Stimulated activated CD8-positive, alpha-beta memory T cell treated with anti-CD3 and anti-CD28 coated beads, Interleukin-12 subunit alpha, Interleukin-12 subunit beta, amount 100 ng/mL, for 4 hours (primary cell): Measurements from ENCODE around the gene HEPACAM2.

Experiments
- DNase-seq: peaks from one replicate; pipeline ENCODE4 v3.0.0-alpha.2; 2020; ENCODE audit warnings: low read depth

The HEPACAM2 gene

DNA sequence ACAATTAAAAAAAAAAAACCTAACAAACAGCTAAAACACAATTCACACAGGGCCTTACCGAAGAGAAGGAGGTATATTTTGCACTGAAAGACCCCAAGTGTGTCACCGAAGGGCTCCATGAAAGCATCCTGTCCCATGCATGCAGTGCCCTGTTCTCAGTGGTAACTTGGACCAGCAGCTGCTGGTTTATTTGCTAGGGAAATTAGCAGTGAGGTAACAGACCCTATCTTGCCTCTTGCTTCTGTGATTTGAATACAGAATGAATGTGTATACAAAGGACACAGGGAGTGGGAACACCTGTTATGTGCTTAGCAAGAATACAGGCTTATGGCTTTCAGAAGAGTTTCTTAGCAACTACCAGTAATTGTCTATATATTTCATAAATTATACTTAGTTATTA lies at the start of gene HEPACAM2:
HEPACAM2 (minus strand) TSS at position 160 of the 400 bp plus-strand sequence.
- DNase-seq, result no peak

DNA sequence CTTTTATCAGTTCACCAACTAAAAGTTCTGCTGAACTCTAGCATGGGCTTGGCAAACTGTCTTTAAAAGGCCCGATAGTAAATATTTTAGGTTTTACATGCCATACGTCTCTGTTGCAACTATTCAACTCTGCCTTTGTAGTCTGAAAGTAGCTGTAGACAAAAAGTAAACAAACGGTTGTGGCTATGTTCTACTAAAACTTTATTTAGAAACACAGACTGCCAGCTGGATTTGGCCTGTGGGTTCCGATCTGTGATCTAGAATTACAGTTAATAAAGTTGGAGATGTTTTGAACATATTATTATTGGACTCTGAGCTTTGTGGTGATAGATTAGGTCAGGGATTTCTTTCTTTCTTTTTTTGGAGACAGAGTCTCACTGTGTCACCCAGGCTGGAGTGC lies 39.0 kb upstream of the HEPACAM2 start:
- no peak for DNase-seq

DNA sequence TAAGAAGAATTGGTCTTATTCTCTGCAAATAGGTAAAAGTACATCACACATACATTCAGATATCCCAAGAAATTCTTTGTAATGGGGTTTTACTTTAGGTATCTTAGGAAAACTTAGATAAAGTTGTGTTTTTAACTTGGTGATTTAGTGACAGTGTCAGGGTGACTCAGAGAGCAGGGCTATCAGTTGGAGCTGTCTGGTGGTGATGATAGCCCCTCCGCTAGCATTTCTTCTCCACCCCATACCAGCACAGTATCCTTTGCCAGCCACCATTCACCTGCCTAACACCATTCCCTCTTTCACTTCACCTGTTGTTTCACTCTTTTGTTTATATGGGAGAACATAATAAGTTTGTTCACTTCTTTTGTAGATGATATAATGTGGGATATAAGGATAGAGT lies 36.3 kb upstream of the HEPACAM2 start:
- DNase-seq, result no peak

DNA sequence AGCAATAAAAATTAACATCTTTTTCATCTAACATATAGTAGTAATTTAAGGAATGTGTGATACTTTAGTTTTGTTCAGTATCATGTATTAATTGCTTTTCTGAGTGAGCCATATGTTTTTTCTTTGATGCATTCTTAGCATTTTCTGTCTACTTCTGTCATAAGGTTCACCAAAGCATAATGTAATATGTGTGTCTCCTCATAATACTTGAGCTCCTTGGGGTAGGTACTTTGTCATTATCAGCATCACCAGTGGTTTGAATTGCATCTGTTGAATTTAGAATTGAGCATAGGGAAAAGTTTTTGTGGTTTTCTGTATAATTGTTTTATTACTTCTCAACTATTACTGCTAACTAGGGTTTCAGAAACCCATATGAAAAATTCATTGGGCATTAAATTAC lies 32.4 kb upstream of the HEPACAM2 start:
- no peak for DNase-seq

DNA sequence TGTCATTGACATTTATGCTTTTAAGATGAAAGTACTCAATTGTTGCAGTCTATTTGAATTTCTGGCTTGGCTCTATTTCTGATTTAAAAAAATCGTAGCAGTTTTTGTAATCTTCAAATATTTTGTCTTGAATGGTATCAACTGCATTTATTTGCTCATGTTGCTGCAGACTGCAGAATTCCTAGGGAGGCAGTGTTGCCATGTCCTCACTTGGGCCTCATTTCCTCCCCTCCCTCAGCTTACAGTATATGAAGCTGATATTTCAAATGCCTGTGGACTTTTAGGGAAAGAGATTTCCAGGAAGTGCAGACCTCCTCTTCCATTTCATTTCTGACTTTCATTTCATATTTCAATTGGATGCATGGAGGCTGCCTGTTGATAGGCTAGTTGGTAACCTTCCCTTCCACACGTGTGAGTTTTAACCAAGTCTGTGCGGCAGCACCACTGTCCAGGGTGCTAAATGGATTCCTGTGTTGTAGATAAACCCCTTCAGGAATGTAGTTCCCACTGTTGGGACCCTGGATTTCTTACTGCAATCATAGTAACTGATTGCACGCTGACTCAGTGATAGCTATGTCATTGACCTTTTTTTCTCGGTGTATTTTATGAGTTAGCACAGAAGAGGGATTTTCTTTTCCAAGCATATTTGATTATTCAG lies 23.4 kb upstream of the HEPACAM2 start:
- DNase-seq, result no peak

DNA sequence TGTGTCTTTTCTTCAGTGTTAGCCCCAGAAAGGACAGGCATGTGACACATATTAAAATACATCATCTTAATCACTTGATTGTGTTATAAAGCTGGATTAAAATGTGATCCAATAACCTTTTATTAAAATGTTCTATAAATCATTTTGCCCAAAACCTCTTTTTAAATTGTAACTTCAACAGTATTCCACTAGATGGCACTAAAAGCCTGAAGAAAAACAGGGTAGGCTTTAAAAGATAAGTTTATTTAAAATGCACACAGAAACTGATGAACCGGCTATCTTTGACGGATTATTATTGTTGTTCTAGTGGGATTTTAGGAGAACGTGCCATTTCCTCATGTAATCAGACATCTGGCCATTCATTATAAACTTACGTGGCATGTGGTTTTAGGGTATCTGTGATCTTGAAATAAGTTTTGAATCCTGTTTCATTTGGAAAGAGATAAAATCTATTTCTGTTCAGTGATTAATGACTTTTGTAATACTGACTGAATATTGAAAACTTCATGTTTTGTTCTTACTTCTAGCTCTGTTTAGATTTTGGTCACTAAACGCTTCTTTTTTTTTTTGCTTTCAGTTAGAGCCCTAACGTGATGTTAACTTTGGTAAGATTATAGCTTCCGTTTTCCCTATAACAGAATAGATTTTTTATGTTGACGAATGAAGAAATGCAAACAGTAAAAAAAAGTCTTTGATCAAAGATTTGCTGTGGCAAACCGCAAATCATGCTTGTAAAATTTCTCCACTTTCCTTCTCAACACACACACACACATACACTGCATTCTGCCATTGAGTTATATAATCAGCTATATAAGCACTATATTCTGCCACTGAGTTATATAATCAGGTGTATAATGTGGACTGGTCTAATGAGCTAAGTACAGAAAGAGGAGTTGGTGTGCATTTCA lies 19.5 kb upstream of the HEPACAM2 start:
- no peak for DNase-seq

DNA sequence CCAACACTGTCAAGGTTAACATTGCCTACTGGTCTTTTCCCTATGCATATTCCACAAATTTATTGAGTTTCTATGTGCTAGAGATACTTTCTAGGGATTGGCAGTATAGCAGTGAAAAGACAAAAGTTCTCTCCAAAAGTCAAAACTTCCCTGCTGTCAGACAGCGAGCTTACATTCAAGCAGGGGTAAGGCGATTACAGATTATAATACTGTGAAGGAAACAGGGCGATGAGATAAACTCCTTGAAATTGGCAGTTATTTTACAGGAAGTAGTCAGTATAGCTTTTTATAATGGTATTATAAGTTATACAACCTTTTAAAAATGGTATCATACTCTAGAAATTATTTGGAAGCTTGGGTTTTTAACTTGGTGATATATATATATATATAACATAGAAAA lies 15.8 kb upstream of the HEPACAM2 start:
- DNase-seq, result no peak

DNA sequence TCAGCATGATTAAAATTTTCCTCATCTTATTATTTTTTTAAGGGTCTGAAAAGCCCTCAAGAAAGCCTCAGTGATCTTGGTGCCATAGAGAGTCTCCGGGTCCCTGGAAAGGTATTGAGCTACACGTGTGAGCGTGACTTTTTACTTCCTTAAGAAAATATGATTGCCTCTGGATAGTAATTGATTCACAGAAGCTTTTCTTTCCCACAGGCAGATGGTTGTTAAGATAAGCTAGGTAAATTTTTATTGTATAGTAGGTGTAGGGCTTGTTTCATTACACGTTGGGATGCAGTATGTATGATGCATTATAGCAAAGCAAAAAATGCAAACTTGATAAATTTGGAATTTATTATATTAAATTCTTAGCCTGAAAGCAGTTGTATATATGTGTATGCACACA lies 13.6 kb upstream of the HEPACAM2 start:
- DNase-seq, result no peak

DNA sequence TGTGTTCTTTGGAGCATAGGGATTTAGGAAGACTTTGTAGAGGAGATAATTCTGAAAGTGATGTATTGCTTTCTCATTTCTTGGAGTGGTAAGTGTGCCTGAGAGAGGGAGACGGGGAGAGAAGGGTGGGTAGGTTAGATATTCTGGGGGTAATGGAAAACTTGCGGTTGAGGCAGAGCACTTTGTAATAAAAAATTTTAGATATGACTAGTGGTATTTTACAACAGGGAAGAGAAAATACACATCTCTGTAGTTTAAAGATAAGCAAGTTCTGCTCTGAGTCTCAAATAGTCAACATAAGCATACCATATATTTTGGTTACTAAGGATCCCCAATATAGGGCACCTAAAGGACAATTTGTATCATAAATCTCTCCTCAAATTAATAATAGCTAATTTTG lies 12.5 kb upstream of the HEPACAM2 start:
- no peak for DNase-seq

DNA sequence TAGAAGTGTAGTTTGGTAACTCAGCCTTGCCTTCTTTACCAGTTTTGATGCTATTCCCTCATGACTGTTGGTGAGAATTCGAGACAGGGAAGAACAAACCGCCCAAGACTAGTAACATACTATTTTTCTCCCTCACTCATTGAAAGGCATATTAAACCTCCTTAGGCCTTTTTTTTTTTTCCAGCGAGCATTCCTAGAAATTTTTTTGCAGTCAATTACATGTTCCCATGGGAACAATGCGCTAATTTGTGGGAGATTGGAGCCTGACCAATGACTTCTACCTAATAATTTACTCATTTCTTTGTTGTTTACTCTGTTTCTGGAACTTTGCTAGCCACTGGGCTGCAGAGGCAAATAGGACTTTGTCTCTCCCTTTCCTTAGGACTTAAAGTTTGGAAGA lies 11.9 kb upstream of the HEPACAM2 start:
- no peak for DNase-seq

DNA sequence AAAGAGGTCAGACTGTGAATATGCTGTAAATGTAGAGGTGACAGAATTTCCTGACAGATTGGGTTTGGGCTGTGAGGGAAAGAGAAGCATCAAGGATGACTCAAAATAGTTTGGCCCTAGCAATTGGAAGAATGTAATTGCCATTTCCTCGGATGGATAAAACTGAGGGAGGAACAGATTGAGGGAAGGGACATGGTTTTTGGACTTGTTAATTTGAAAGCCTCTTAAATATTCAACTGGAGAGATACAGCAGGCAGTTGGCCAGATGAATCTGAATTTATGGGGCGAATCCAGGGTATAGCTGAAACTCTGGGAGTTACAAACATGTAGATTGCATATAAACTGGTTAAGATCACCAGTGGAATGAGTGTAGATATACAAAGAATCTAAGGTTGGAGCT lies 9.3 kb upstream of the HEPACAM2 start:
- DNase-seq, result no peak

DNA sequence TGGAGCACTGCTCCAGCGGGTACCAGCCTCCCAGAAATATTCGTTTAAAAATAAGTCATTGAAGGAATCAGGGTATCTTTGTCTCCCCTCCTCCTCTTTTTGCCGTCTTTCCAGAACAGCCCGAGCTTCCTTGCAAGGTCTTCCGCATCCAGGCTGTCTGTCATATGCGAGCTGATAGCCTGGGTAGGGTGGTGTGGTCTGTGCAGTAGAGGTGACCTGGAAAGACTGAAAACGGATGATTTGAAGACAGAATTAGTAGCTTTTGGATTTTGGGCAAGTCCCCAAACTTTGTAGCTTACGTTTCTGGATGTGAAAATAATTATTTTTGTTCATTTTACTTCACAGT lies 6.4 kb upstream of the HEPACAM2 start:
- DNase-seq, result no peak

DNA sequence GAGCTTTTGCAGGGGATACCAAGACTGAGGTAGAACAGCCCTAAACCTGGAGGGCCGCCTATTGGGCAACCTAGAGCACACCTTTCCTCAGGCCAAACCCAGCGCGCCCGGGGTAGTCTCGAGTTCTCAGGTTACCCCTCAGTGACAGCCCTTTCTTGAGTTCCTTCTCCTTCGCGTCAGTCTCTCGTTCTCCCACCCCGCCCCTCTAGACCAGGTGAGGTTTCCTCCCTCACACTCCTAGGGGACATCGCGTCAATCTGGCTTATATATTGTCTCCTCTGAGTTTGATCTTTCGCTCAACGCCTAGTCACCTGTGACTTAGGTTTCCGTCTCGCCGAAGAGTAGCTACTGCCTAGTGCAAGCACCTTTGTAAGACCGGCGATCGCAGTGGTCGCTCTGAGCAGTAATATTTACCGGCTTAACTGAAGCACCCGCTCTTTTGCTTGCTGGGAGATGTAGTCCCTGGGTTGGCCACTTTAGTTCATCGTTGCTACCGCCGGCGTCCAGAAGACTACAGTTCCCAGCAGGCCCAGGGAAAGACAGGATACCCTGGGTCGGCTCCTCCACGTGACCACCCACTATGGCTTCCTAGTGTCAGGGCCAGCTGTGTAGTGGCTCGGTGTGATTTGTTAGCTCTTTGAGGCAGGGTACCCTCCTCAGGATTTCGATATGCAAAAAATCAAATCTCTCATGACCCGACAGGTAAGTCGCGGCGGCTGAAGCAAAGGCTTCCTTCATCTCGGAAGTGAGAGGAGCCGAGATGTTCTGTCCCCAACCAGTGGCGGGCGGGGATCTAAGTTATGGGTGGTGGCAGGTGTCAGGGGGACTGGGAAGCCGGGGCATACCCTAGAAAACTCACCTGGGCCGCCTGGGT lies 5.8 kb upstream of the HEPACAM2 start, which contains the start of gene VPS50:
VPS50 (plus strand) TSS at position 568 of the 874 bp plus-strand sequence; CDS start at position 670, 102 bp downstream.
- DNase-seq, result peak; percentile 77

DNA sequence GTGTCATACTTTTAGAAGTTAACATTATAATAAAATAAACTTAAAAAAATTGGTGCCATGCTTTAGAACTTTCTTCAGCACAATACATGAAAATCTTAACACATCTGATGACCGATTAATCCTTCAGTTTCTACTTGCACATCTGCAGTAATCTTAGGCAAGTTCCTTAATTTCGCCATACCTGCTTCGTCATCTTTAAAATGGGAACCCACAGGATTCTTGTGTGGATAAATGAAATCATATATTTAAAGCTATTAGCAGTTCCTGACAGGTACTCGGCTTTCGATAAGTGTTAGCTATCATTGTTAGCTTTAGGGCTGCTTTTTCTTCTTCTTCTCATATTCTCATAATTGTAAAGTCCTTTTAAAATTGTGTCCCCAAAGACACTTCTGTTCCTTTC lies 5.0 kb upstream of the HEPACAM2 start:
- no peak for DNase-seq

DNA sequence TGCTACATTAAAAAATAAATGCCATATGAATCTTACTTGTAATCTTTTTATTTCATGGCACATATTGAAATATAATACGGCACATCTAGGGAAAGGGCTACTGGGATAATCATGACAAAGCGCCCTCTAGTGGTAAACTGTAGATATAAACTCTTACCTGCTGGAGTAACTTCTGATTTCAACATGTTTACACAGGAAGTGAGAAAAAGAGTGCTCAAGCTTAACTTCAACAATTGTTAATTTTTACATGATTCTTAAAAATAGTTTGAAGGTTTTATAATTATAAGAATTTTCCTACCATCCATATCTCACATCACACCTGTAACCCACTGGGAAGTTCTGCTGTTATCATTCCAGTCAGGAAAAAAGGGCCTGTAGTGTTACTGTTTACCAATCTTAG lies 2.0 kb upstream of the HEPACAM2 start:
- DNase-seq, result no peak

DNA sequence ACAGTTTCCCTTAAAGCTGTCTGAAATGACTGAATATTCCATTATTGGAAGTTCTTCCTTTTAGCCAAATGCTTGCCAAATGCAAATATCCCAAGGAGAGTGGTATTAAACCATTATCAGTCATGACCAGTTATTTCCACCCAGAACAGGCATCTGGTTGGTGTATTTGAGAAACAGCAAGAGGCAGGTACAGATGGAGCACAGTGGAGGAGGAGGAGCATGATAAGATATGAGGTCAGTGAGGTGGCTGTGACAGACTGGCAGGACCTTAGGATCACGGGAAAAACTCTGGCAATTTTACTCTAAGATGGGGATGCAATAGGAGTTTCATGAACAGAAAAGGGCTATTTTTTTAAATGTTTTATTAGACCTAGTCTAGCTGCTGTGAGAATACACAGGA lies 6.4 kb downstream of the HEPACAM2 start:
- DNase-seq, result no peak

DNA sequence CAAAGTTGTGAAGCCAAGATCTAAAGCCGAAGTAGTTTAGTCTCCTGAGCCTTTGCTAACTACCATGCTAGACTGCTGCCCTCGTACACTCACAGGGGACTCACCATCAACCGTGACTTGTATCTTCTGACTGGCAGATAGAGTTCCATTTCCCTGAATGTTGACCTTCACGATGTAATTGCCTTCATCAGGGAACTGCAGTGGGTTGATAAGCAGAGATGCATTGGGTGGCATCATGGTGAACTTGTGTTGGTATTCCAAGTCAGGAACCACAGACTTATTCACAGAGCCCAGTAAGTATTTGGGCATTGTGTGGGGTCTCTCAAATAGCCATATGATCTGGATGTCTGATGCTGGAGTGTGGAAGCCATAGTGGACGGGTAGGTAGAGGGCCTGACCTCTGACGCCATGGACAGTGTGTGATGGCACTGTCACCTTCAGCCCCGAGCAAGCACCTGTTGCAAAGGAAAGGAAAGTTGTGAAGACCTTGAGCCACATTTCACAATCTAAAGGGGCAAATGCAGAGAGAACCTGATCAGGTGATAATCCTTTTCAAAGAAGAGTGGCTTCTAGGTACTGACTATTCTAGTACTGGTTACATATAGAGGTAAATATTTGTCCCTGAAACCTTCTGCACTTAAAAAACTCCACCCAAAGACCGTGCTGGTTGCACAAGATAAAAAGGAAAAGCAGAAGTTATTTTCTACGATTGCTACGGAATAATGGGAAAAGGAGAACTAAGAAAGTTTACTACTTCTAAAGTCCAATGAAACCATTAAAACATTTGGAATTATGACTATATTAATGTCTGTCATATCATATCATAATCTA lies 7.1 kb downstream of the HEPACAM2 start:
- no peak for DNase-seq

DNA sequence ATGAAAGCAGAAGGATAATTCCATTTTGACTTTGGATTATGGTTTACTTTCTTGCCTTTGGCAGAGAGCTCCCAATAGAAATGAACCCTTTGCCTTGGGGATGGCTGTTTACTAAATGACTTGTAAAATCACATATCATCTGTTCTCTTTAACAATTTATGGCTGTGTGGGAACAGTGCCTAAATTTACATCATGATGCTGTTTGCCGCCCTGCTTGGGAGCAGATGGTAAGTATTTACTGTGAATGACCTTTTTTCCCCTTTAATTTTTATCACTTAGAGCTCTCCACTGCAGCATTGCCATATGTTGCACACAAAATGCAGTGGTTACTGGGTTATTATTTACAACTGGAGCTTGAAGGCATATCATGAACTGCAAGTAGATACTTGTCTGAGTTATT lies 13.4 kb downstream of the HEPACAM2 start:
- DNase-seq, result no peak

DNA sequence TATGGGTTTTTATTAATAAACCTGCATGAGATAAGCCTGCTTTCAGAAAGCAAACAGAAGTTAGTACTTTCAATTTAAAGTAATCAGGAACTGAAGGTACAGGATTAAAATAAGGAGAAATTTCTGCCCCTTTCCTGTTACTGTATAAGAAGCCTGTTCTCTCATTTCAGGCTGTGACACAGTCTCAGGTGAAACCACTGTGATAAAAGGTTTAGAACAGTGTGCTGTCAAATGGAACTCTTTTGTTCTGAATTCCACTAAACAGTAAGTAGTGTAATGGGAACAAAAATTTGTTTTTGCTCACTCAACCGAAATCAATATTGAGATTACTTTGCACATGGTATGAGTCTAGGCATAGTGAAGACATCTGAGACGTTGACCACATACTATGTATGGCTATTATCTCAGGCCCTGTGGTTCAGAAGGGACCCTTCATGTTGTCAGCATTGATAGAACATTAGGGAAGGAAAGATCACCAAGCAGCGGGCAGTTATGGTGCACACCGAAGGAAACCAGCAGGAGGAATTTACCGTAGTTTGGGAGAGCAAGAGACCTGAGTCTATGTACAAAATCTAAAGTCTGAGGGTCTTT lies 14.9 kb downstream of the HEPACAM2 start:
- no peak for DNase-seq

DNA sequence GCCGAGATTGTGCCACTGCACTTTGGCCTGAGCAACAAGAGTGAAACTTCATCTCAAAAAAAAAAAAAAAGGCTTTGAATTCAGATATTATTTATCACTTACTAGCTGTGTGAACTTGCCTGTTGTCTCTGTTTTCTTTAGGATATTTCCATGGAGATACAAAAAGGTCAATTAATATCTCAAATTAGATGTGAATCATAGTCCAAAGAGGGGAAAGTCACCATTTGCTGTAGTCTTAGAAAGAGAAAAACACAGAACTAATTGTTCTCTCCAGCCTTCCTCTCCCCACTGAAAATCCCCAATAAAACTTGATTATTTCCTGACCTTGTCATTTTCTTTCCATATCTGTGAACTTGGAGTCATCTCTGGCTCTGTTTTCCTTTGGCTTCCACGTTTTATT lies 21.2 kb downstream of the HEPACAM2 start:
- no peak for DNase-seq

DNA sequence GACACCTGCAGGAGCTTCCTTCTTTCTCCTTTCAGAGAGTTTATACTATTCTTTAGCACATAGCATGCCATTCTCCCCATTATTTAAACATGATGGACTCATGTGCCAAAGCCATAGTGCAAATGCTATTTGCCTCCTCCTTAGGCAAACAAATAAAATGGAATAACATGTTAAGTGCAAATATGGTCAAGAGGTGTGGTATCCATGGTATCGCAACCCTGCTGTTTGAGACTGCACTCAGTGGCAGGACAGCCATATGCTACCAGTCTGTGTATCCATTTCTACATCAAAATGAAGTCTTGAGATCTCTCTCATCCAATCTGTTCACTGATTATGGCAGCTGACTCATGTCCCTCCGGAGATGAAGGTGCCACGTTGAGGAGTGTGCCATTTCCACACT lies 22.8 kb downstream of the HEPACAM2 start:
- no peak for DNase-seq
